ENCODE results near the gene FPGS. TPM values are rescaled to one million over a fixed set of nuclear protein-coding genes. Genes with fewer than 3 reads are reported as not detected.
A peak's percentile ranks its signal among the peaks of the same experiment; 100 is the strongest.

Gene FPGS
- total RNA-seq, 2 experiments from 2014 or later, result 66.7 to 78.1 TPM

DNA sequence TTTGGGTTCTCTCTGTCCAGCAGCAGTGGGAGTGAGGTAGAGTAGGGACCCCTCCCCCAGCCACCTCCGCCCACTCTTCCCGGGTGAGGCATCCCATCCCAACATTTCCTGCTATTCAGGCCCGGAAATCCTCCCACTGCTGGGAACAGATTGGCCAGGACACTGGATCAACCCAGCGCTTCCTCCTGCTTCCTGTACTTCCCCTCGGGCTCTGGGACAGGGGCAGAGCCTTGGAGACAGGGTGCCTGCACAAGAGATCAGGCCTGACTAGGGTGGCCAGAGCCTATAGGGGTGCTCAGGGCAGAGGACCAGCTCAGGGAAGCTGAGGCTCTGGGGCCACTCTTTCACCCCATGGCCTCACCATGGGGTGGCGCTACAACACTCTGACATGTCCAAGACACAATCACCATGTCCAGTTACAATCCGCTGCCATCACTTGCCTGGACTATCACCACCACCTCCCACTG is 38.7 kb upstream of the FPGS start:
- ChIA-PET CTCF (interaction anchor here (0.6 to 2.3 kb wide), 6 partner anchors 10 to 157 kb away, joined by 3 to 8 read pairs (median 4); partner anchors contain the start of gene TOR2A), POLR2A (no interaction called here)
- H3K9me3 Mint-ChIP-seq, result no peaks in the 10 kb centered on the region
- peaks cover 57% of the 10 kb centered on the region for H3K4me1 Mint-ChIP-seq
- DNase-seq, result peak; percentile 30
- peaks cover 63% of the 10 kb centered on the region for H3K36me3 Mint-ChIP-seq (ENCODE audit: low read depth)
- H3K4me3 Mint-ChIP-seq, result no peak overlapping the region
- no peak overlapping the region for H3K27ac Mint-ChIP-seq
- no peaks in the 10 kb centered on the region for H3K27me3 Mint-ChIP-seq

DNA sequence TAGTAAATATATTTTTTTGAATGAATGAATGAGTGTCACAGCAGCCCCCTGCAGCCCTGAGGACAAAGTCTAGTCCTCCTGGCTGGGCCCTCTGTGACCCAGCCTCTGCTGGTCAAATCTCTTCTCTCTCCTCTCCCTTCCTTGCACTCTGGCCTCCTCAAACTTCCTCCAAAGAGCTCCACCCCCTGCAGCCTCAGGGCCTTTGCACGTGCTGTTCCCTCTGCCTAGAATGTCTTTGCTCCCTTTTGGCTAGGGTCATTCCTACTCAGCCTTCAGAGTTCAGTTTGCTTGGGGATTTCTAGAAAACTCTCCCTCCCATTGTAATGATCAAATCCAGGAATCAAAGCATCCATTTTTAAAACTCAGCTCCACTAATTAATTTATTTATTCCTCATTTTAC is 37.3 kb upstream of the FPGS start:
- CTCF ChIA-PET, result interaction anchor here (0.6 to 3.0 kb wide), 5 partner anchors 8 to 156 kb away, joined by 3 to 13 read pairs (median 4); partner anchors contain the start of gene TOR2A
- no peak for DNase-seq
- H3K36me3 Mint-ChIP-seq (ENCODE audit: low read depth), result peaks cover 74% of the 10 kb centered on the region
- H3K4me3 Mint-ChIP-seq, result no peak overlapping the region
- peak overlapping the region; percentile 31 for H3K27ac Mint-ChIP-seq
- H3K4me1 Mint-ChIP-seq, result peaks cover 71% of the 10 kb centered on the region
- H3K27me3 Mint-ChIP-seq, result no peaks in the 10 kb centered on the region
- no peaks in the 10 kb centered on the region for H3K9me3 Mint-ChIP-seq
- POLR2A ChIA-PET, result no interaction called here

DNA sequence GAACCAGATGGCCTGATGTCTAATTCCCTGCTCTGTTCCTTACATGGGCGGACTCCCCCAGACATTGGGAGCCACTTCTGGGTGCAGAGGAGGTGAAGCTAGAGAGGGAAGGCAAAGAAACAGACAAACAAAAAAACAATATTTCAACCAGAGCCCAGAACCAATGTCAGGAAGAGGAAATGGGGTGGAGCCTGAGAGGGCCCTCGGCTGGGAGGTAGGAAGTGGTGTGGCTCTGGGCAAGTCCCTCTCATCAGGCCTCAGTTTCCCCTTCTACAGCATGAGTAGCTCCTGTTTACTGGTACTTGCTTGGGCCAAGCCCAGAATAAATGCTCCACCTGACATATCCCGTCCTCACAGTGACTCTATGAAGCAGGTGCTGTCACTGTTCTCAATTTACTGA is 35.3 kb upstream of the FPGS start:
- peak; percentile 28 for DNase-seq
- H3K4me1 Mint-ChIP-seq, result peaks cover 84% of the 10 kb centered on the region
- no peaks in the 10 kb centered on the region for H3K9me3 Mint-ChIP-seq
- ChIA-PET CTCF (interaction anchor here (0.5 to 3.0 kb wide), 10 partner anchors 9 to 208 kb away, joined by 3 to 13 read pairs (median 5); partner anchors contain the start of genes CDK9, SH2D3C and TOR2A), POLR2A (no interaction called here)
- peaks cover 79% of the 10 kb centered on the region for H3K36me3 Mint-ChIP-seq (ENCODE audit: low read depth)
- H3K27ac Mint-ChIP-seq, result peak overlapping the region; percentile 83
- H3K27me3 Mint-ChIP-seq, result no peaks in the 10 kb centered on the region
- peak overlapping the region; percentile 37 for H3K4me3 Mint-ChIP-seq

DNA sequence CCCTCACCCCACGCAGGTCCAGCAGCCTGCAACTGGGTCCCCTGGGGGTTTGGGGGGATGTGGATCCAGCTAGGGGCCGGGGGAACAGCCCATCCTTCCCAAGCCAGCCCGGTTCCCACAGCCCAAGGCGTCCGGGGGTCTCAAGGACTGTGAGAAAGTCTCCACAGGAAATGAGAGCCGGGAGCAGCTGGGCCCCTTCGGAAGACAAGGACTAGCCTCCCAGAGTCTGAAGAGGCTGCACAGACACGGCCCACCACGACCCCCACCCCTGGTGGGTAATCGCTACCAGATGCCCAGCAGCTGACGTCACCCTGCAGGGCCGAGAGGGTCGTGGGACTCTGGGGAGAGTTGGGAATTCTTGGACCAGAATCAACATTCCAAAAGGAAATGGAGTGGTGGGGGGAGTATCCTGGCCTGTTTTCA is 34.8 kb upstream of the FPGS start:
- DNase-seq, result no peak
- no peak overlapping the region for H3K4me3 Mint-ChIP-seq
- peaks cover 76% of the 10 kb centered on the region for H3K36me3 Mint-ChIP-seq (ENCODE audit: low read depth)
- no peaks in the 10 kb centered on the region for H3K9me3 Mint-ChIP-seq
- ChIA-PET CTCF (interaction anchor here (0.5 to 3.0 kb wide), 7 partner anchors 9 to 102 kb away, joined by 3 to 13 read pairs (median 5); partner anchors contain the start of genes SH2D3C and TOR2A), POLR2A (no interaction called here)
- H3K27me3 Mint-ChIP-seq, result no peaks in the 10 kb centered on the region
- H3K4me1 Mint-ChIP-seq, result peaks cover 84% of the 10 kb centered on the region
- peak overlapping the region; percentile 77 for H3K27ac Mint-ChIP-seq

DNA sequence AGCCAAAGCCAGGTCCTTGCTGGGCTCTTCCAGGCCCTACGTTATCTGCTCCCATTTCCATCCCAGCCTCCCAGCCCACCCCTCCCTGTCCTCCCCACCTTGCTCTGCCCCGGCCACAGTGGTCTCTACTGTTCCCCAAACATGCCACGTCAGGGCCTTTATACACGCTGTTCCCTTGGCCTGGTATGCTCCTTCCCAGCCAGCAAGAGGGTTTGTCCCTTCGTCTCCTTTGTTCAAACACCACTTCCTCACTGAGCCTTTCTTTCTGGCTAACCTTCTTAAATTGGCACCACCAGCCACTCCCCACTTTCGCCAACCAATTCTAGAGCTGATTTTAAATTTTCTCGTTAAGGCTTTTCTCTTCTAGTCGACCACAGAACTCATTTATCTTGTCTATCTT is 34.0 kb upstream of the FPGS start:
- H3K36me3 Mint-ChIP-seq (ENCODE audit: low read depth), result peaks cover 73% of the 10 kb centered on the region
- POLR2A ChIA-PET, result no interaction called here
- no peaks in the 10 kb centered on the region for H3K27me3 Mint-ChIP-seq

DNA sequence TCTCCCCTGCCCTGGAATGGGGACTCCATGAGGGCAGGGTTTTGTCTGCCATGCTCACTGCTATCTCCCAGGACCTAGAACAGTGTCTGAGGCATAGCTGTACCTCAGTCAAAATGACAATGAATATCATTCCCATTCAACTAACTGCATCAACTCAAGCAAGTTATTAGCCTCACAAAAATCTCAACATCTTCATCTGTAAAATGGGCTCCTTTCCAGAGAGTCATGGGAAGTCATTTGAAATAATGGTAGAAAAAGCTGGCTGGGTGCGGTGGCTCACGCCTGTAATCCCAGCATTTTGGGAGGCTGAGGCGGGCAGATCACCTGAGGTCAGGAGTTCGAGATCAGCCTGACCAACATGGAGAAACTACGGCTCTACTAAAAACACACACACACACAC is 33.6 kb upstream of the FPGS start:
- ChIA-PET CTCF (interaction anchor here (0.6 to 1.3 kb wide), 3 partner anchors 24 to 147 kb away, joined by 3 to 4 read pairs (median 3); partner anchors contain the start of gene ST6GALNAC4), POLR2A (no interaction called here)
- no peaks in the 10 kb centered on the region for H3K27me3 Mint-ChIP-seq
- no peak for DNase-seq
- peak overlapping the region; percentile 19 for H3K4me3 Mint-ChIP-seq
- peaks cover 72% of the 10 kb centered on the region for H3K36me3 Mint-ChIP-seq (ENCODE audit: low read depth)
- H3K4me1 Mint-ChIP-seq, result peaks cover 87% of the 10 kb centered on the region
- H3K27ac Mint-ChIP-seq, result peak overlapping the region; percentile 77
- no peaks in the 10 kb centered on the region for H3K9me3 Mint-ChIP-seq

More for the DNA sequence above, 34.0 kb upstream of the FPGS start:
- CTCF ChIA-PET, result interaction anchor here (0.5 to 0.7 kb wide), 4 partner anchors 11 to 347 kb away, joined by 3 read pairs; no protein-coding TSS in a partner anchor
- no peak for DNase-seq
- H3K4me1 Mint-ChIP-seq, result peaks cover 84% of the 10 kb centered on the region
- H3K27ac Mint-ChIP-seq, result peak overlapping the region; percentile 77
- H3K4me3 Mint-ChIP-seq, result peak overlapping the region; percentile 47
- H3K9me3 Mint-ChIP-seq, result no peaks in the 10 kb centered on the region

DNA sequence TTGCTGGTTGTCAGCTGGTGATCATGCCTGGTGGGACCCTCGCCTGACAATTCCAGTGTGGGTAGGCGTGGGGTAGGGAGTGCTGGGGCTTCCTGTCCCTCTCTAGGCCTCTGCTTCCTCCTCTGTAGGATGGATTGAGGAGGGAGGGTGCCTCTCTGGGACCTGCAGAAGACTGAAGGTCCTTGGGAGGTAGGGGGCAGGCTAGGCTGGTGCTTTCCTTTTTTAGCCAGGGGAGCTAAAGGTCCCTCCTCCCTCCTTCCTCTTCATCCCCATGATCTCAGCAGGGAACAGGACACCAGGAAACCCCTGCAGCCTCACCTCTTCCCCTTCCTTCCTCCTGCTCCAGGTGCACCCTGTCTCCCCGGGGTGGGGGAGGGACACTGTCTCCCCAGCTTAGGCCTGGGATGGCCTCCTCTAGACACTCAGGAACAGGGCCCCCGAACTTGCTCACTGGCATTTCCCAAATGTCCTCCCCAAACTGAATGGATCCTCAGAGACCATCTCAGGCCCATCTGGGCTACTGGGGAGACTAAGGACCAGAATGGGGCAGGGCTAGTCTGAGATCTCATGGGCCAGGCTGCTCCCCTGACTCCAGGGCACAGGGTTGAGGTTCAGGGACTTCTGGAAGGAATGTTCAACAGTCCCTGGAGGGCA is 32.6 kb upstream of the FPGS start:
- peaks cover 87% of the 10 kb centered on the region for H3K4me1 Mint-ChIP-seq
- H3K4me3 Mint-ChIP-seq, result peak overlapping the region; percentile 81

DNA sequence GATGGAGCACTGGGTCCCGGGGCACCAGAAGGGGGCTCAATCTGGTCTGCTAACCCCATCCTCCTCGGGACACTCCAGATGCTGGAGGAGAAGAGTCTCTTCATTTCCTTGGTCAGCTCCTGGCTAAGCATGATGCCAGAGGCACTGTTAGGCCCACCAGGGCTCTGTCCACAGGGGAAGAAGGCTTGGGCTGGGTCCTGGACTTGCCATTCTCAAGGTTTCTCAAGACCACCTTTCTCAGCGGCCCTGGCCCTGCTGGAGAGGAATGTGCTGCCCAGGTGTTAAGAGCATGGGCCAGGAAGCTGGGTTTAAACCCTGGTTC is 32.1 kb upstream of the FPGS start:
- Mint-ChIP-seq H3K36me3 (ENCODE audit: low read depth) (peaks cover 71% of the 10 kb centered on the region), H3K27ac (peak overlapping the region; percentile 84), H3K27me3 (no peaks in the 10 kb centered on the region), H3K4me1 (peaks cover 85% of the 10 kb centered on the region), H3K9me3 (no peaks in the 10 kb centered on the region), H3K4me3 (peak overlapping the region; percentile 81)
- ChIA-PET POLR2A (interaction anchor here (0.5 to 1.1 kb wide), 3 partner anchors 17 to 345 kb away, joined by 3 to 8 read pairs (median 3); no protein-coding TSS in a partner anchor), CTCF (interaction anchor here (0.6 to 3.7 kb wide), 13 partner anchors 9 to 181 kb away, joined by 3 to 25 read pairs (median 4); partner anchors contain the start of genes CDK9, ST6GALNAC4 and TOR2A)
- no peak for DNase-seq

More for the DNA sequence above, 32.6 kb upstream of the FPGS start:
- Mint-ChIP-seq H3K27ac (peak overlapping the region; percentile 84), H3K36me3 (ENCODE audit: low read depth) (peaks cover 74% of the 10 kb centered on the region), H3K9me3 (no peaks in the 10 kb centered on the region), H3K27me3 (no peaks in the 10 kb centered on the region)
- ChIA-PET CTCF (interaction anchor here (0.6 to 3.7 kb wide), 8 partner anchors 10 to 181 kb away, joined by 3 to 25 read pairs (median 5); partner anchors contain the start of genes CDK9, ST6GALNAC4 and TOR2A), POLR2A (interaction anchor here (0.5 to 1.1 kb wide), 2 partner anchors 18 to 155 kb away, joined by 3 to 8 read pairs; no protein-coding TSS in a partner anchor)
- no peak for DNase-seq

DNA sequence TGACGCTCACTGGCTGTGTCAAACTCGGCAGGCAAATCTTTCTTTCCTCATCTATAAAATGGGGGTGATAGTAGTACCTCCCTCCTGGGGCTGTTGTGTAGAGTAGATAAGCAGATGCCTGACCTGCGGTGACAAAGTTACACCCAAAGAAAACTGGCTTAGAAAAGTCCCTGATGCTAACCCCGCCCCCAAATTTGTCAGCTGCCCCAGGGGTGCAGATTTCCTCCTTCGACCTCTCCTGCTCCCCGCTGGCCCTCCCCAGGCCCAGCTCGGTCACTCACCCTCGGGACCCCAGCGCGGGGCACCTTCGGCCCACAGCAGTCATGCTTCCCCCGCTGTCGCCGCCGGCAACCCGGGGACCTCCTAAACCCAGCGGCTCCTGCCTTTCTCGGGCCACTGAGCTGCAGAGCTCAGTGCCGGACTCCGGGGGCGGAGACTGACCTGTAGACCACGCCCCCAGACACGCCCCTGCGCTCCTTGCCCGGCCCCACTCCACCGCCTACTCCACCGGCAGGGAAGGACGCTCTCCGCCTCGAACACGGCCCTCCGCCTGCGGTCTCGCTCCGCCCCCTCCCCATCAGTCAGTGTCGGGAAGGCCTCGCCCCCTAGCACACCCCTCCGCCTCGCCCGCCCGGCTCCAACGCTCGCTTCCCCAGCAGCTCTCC is 31.6 kb upstream of the FPGS start:
- ChIA-PET POLR2A (interaction anchor here (0.5 to 0.8 kb wide), 3 partner anchors 145 to 345 kb away, joined by 3 read pairs; no protein-coding TSS in a partner anchor), CTCF (interaction anchor here (0.6 to 3.7 kb wide), 14 partner anchors 9 to 182 kb away, joined by 3 to 25 read pairs (median 4); partner anchors contain the start of genes CDK9 and TOR2A)
- peaks cover 68% of the 10 kb centered on the region for H3K36me3 Mint-ChIP-seq (ENCODE audit: low read depth)

DNA sequence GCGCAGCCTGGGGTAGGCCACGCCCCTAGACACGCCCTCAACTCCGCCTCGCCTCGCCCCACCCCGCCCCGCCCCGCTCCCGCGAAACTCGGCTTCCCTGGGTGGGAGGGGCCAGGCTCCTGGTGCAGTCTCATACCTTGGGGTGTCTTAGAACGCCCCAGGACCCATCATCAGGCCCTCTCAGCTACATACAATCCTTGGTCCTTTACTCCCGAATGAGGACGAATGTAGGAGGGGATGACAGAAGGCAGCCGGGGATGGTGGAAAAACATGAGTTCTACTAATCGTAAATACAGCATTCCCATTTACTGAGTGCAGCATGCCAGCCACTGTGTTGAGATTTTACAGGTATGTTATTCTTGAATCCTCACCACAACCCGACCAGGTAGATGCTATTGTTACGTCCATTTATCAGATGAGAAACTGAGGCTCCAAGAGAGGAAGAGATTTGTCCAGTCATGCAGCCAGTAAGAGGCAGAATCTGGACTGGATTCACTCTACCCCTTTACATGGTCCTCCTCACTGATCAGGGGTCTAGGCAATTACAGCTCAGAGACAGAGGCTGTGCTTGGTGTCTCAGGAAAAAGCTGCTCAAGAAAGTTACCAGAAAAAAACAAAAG is 31.0 kb upstream of the FPGS start:
- Mint-ChIP-seq H3K27me3 (no peaks in the 10 kb centered on the region), H3K4me3 (peak overlapping the region; percentile 81), H3K27ac (peak overlapping the region; percentile 84), H3K9me3 (no peaks in the 10 kb centered on the region), H3K4me1 (peaks cover 82% of the 10 kb centered on the region), H3K36me3 (ENCODE audit: low read depth) (peaks cover 67% of the 10 kb centered on the region)
- ChIA-PET POLR2A (interaction anchor here (0.8 kb wide), 1 partner anchor 144 kb away, joined by 3 read pairs; no protein-coding TSS in a partner anchor), CTCF (interaction anchor here (0.9 to 3.7 kb wide), 11 partner anchors 13 to 172 kb away, joined by 3 to 25 read pairs (median 4); partner anchors contain the start of genes CDK9 and TOR2A)
- DNase-seq, result no peak

More for the DNA sequence above, 31.6 kb upstream of the FPGS start:
- peak; percentile 96 for DNase-seq
- no peaks in the 10 kb centered on the region for H3K9me3 Mint-ChIP-seq
- no peaks in the 10 kb centered on the region for H3K27me3 Mint-ChIP-seq
- peak overlapping the region; percentile 84 for H3K27ac Mint-ChIP-seq
- H3K4me3 Mint-ChIP-seq, result peak overlapping the region; percentile 81
- H3K4me1 Mint-ChIP-seq, result peaks cover 82% of the 10 kb centered on the region

DNA sequence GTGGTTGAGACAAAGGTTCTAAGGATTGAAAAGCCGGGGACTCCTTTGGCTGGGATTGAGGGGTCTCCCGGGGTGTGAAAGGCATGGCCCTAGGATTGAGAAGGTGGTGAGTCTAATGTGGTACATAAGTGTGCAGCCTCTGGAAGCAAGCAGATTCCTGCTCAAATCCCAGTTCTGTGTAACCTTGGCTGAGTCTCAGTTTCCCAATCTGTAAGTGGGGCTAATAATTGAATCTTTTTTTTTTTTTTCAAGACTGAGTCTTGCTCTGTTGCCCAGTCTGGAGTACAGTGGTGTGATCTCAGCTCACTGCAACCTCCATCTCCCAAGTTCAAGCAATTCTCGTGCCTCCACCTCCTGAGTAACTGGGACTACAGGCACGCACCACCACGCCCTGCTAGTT is 30.1 kb upstream of the FPGS start:
- no peak for DNase-seq
- Mint-ChIP-seq H3K27me3 (no peaks in the 10 kb centered on the region), H3K4me1 (peaks cover 74% of the 10 kb centered on the region), H3K9me3 (no peaks in the 10 kb centered on the region), H3K36me3 (ENCODE audit: low read depth) (peaks cover 66% of the 10 kb centered on the region), H3K4me3 (no peak overlapping the region), H3K27ac (peak overlapping the region; percentile 68)
- ChIA-PET POLR2A (no interaction called here), CTCF (interaction anchor here (2.4 to 3.7 kb wide), 3 partner anchors 12 to 97 kb away, joined by 6 to 25 read pairs (median 10); partner anchors contain the start of gene TOR2A)

DNA sequence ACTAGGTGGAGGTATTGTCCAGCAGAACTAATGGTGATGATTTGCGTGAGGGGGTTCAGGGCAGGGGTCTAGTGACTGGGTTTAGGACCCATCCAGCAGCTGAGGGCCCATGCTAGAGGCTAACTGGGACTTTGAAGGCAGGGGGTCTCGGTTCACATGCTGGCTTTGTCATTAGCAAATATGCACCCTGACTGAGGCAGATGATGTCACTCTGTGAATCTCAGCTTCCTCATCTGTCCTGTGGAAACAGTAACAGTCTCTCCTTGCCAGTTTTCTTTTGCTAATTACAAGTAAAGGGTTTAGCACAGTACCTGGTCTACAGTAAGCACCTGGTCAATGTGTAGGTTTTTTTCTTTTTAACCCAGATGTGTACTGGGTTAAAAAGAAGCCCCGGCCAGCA is 29.4 kb upstream of the FPGS start:
- CTCF ChIA-PET, result interaction anchor here (2.4 to 3.7 kb wide), 3 partner anchors 11 to 97 kb away, joined by 6 to 25 read pairs (median 10); partner anchors contain the start of gene TOR2A
- H3K36me3 Mint-ChIP-seq (ENCODE audit: low read depth), result peaks cover 65% of the 10 kb centered on the region
- no peak for DNase-seq
- POLR2A ChIA-PET, result no interaction called here
- no peaks in the 10 kb centered on the region for H3K9me3 Mint-ChIP-seq
- H3K4me3 Mint-ChIP-seq, result no peak overlapping the region
- no peaks in the 10 kb centered on the region for H3K27me3 Mint-ChIP-seq
- H3K27ac Mint-ChIP-seq, result peak overlapping the region; percentile 36
- peaks cover 69% of the 10 kb centered on the region for H3K4me1 Mint-ChIP-seq
